ENCODE results near the gene ADAMTSL5.
"Not testable (repeated sequence)": the region's sequence is repeated elsewhere in the genome, so short reads cannot be mapped to it uniquely, and the experiment has no call there.

The ADAMTSL5 gene

GRCh38 chr19:1523412-1524286, 10.8 kb upstream of the ADAMTSL5 start, which contains the start of gene PLK5:
TSS of gene PLK5 (plus strand) at chr19:1524077. CDS start at chr19:1526997, 2,920 bp downstream.
- Mint-ChIP-seq H3K27ac (no peak within 1 kb of the TSS), H3K4me1 (peaks cover 8% of the 10 kb centered on the region), H3K27me3 (peaks cover 72% of the 10 kb centered on the region), H3K36me3 (no peaks in the 10 kb centered on the region), H3K9me3 (no peaks in the 10 kb centered on the region), H3K4me3 (no peak within 1 kb of the TSS)
- no peak for ATAC-seq

- no peak for ATAC-seq
- no peaks in the 10 kb centered on the region for H3K36me3 Mint-ChIP-seq
- peaks cover 79% of the 10 kb centered on the region for H3K27me3 Mint-ChIP-seq
- peaks cover 8% of the 10 kb centered on the region for H3K4me1 Mint-ChIP-seq
- no peak overlapping the region for H3K27ac Mint-ChIP-seq
- H3K4me3 Mint-ChIP-seq: no peak overlapping the region
- H3K9me3 Mint-ChIP-seq: no peaks in the 10 kb centered on the region
Measured at GRCh38 chr19:1522838-1523237, 10.0 kb upstream of the ADAMTSL5 start.

GRCh38 chr19:1522061-1522460, 9.2 kb upstream of the ADAMTSL5 start:
- H3K4me1 Mint-ChIP-seq: peaks cover 8% of the 10 kb centered on the region
- no peak overlapping the region for H3K4me3 Mint-ChIP-seq
- no peak for ATAC-seq
- H3K9me3 Mint-ChIP-seq: no peaks in the 10 kb centered on the region
- H3K27ac Mint-ChIP-seq: no peak overlapping the region
- H3K27me3 Mint-ChIP-seq: peaks cover 74% of the 10 kb centered on the region
- no peaks in the 10 kb centered on the region for H3K36me3 Mint-ChIP-seq

GRCh38 chr19:1521636-1522035, 8.8 kb upstream of the ADAMTSL5 start:
- Mint-ChIP-seq H3K27ac (no peak overlapping the region), H3K4me1 (peaks cover 8% of the 10 kb centered on the region), H3K27me3 (peaks cover 74% of the 10 kb centered on the region), H3K4me3 (no peak overlapping the region), H3K9me3 (no peaks in the 10 kb centered on the region), H3K36me3 (no peaks in the 10 kb centered on the region)
- no peak for ATAC-seq

- Mint-ChIP-seq H3K9me3 (peaks cover 2% of the 10 kb centered on the region), H3K27ac (no peak overlapping the region), H3K4me3 (no peak overlapping the region), H3K27me3 (peaks cover 73% of the 10 kb centered on the region), H3K4me1 (peaks cover 8% of the 10 kb centered on the region), H3K36me3 (no peaks in the 10 kb centered on the region)
- no peak for ATAC-seq
Measured at GRCh38 chr19:1520203-1520780, 7.5 kb upstream of the ADAMTSL5 start.

GRCh38 chr19:1519802-1520201, 7.0 kb upstream of the ADAMTSL5 start:
- not testable (repeated sequence) for H3K36me3 Mint-ChIP-seq, H3K9me3 Mint-ChIP-seq, H3K27ac Mint-ChIP-seq, H3K4me1 Mint-ChIP-seq, ATAC-seq, H3K4me3 Mint-ChIP-seq
- peaks cover 73% of the 10 kb centered on the region for H3K27me3 Mint-ChIP-seq

- H3K27ac Mint-ChIP-seq: no peak overlapping the region
- no peak overlapping the region for H3K4me3 Mint-ChIP-seq
- no peak for ATAC-seq
Measured at GRCh38 chr19:1518471-1518870, 5.7 kb upstream of the ADAMTSL5 start.

GRCh38 chr19:1516395-1516753, 3.6 kb upstream of the ADAMTSL5 start:
- no peak for ATAC-seq
- Mint-ChIP-seq H3K27me3 (peaks cover 71% of the 10 kb centered on the region), H3K9me3 (peaks cover 2% of the 10 kb centered on the region), H3K4me3 (no peak overlapping the region), H3K27ac (no peak overlapping the region), H3K36me3 (no peaks in the 10 kb centered on the region), H3K4me1 (peaks cover 6% of the 10 kb centered on the region)

More at GRCh38 chr19:1518471-1518870, 5.7 kb upstream of the ADAMTSL5 start:
- Mint-ChIP-seq H3K9me3 (peaks cover 2% of the 10 kb centered on the region), H3K36me3 (no peaks in the 10 kb centered on the region), H3K27me3 (peaks cover 76% of the 10 kb centered on the region), H3K4me1 (peaks cover 6% of the 10 kb centered on the region)

GRCh38 chr19:1514986-1515721, 2.3 kb upstream of the ADAMTSL5 start:
- Mint-ChIP-seq H3K27ac (no peak overlapping the region), H3K4me1 (peaks cover 6% of the 10 kb centered on the region), H3K27me3 (peaks cover 78% of the 10 kb centered on the region), H3K36me3 (no peaks in the 10 kb centered on the region), H3K9me3 (peaks cover 2% of the 10 kb centered on the region), H3K4me3 (no peak overlapping the region)
- ATAC-seq: no peak

- peaks cover 87% of the 10 kb centered on the region for H3K27me3 Mint-ChIP-seq
- H3K9me3 Mint-ChIP-seq: peaks cover 2% of the 10 kb centered on the region
- no peak overlapping the region for H3K27ac Mint-ChIP-seq
- H3K4me1 Mint-ChIP-seq: peaks cover 6% of the 10 kb centered on the region
- H3K4me3 Mint-ChIP-seq: peak overlapping the region; percentile 1
- H3K36me3 Mint-ChIP-seq: no peaks in the 10 kb centered on the region
- ATAC-seq: no peak
Measured at GRCh38 chr19:1514295-1514661, 1.5 kb upstream of the ADAMTSL5 start.

GRCh38 chr19:1513499-1514294, 878 bp upstream of the ADAMTSL5 start:
- peaks cover 87% of the 10 kb centered on the region for H3K27me3 Mint-ChIP-seq
- H3K9me3 Mint-ChIP-seq: peaks cover 3% of the 10 kb centered on the region
- ATAC-seq: peak; percentile 38
- peak overlapping the region; percentile 1 for H3K4me3 Mint-ChIP-seq
- no peaks in the 10 kb centered on the region for H3K36me3 Mint-ChIP-seq
- no peak overlapping the region for H3K27ac Mint-ChIP-seq
- peaks cover 6% of the 10 kb centered on the region for H3K4me1 Mint-ChIP-seq

GRCh38 chr19:1511318-1512317, 1.2 kb downstream of the ADAMTSL5 start:
- H3K4me1 Mint-ChIP-seq: peaks cover 18% of the 10 kb centered on the region
- H3K27ac Mint-ChIP-seq: no peak overlapping the region
- H3K4me3 Mint-ChIP-seq: no peak overlapping the region
- no peak for ATAC-seq
- H3K9me3 Mint-ChIP-seq: peaks cover 8% of the 10 kb centered on the region
- peaks cover 5% of the 10 kb centered on the region for H3K36me3 Mint-ChIP-seq
- H3K27me3 Mint-ChIP-seq: peaks cover 91% of the 10 kb centered on the region

GRCh38 chr19:1510807-1511206, 2.0 kb downstream of the ADAMTSL5 start:
- H3K27me3 Mint-ChIP-seq: peaks cover 91% of the 10 kb centered on the region
- ATAC-seq: no peak
- peaks cover 18% of the 10 kb centered on the region for H3K4me1 Mint-ChIP-seq
- H3K36me3 Mint-ChIP-seq: peaks cover 5% of the 10 kb centered on the region
- H3K4me3 Mint-ChIP-seq: no peak overlapping the region
- H3K9me3 Mint-ChIP-seq: peaks cover 6% of the 10 kb centered on the region
- H3K27ac Mint-ChIP-seq: no peak overlapping the region

- Mint-ChIP-seq H3K27ac (no peak overlapping the region), H3K36me3 (peaks cover 5% of the 10 kb centered on the region), H3K4me1 (peaks cover 18% of the 10 kb centered on the region), H3K4me3 (no peak overlapping the region), H3K27me3 (peaks cover 92% of the 10 kb centered on the region), H3K9me3 (peaks cover 6% of the 10 kb centered on the region)
- no peak for ATAC-seq
Measured at GRCh38 chr19:1510442-1510806, 2.4 kb downstream of the ADAMTSL5 start.

Measured in stimulated activated memory B cell treated with anti-CD40 and anti-IgM and Interleukin-4, amounts not matched to agents 10 μg/mL and 1 μg/mL and 100 μg/mL, for 72 hours (primary cell).